NOMO-1 (cell line): Measurements from ENCODE around the gene PAXX.

ENCODE experiments used
- DNase-seq, 2 experiments: peaks; one replicate each; lab custom pipeline; 2025; ENCODE audit not compliant: unreplicated experiment in 2 of 2; lab: John Stamatoyannopoulos, UW

Gene PAXX

DNA sequence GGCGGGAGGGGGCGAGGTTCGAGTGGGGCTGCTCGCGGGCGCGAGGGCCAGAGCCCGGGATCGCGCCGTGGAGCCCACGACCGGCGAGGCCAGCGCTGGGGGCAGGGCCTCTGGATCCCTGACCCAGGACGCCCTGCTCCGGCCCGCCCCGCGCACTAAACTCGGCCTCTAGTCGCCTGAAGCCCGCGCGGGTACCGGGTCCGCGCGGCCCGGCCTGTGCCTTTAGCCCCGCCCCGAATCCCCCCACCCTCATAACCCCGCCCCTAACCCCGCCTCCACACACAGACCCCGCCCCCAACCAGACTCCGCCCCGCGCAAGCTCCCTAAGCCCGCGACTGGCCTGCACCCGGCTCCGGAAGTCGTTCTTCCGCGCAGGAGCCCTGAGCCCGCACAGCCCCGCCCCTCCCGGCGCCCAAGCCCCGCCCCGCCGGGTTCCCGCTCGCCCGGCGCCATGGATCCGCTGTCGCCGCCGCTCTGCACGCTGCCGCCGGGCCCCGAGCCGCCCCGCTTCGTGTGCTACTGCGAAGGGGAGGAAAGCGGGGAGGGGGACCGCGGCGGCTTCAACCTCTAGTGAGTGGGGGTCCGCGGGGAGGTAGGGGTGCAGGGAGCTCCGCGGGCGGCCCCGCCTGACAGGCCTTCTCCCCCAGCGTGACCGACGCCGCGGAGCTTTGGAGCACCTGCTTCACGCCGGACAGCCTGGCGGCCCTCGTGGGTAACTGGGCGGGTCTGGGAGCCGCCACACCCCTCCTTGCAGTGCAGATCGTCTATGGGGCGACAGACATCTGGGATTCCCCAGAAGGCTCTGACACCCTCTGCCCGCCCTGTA, at the start of gene PAXX:
Gene PAXX (plus strand): TSS at position 430 of the 826 bp plus-strand sequence. CDS start 22 bp downstream, at position 452.
- peak; percentile 88 to 98 for DNase-seq

GRCh38 chr9:136942881-136943230, 49.4 kb upstream of the PAXX start:
- DNase-seq = no peak

DNA sequence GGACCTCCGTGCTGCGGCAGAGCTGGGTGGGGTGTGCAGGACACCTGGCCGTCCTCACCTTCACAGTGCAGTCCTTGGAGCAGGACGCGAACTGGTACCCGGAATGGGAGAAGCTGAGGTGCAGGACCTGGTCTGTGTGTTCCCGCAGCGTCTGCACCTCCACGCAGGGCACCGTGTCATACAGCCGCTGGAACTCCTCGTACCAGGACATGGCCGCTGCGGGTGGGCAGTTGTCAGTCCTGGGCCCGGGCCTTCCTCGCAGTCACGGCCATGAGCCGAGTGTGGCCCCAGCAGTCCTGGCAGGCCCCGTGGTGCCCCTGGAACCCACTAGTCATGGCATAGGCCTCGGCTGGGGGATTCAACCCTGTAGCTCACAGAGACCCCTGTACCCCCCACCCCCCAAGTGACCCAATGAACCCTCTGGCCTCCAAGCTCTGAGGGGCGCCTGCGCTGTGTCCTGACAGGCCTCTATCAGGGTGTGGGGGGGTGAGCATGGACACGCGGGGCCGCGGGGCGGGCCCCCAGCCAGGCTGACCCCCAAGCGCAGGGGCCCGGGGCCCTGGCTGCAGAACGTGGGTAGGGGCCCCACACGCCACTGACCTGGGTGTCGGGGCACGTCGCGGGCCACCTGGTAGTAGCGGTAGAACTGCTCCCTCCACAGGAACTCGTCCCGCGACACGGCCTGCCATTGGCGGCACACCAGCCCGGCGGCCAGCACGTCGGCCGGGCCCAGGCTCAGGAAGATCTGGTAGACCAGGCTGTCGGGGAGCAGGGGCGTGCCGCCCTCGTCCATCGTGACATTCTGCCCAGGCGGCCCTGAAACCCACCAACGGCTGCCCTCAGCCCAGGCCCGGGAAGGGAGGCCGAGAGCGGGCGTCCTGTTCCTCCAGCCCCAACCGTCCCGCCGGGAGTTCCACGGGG, 48.7 kb upstream of the PAXX start:
- no peak for DNase-seq

GRCh38 chr9:136944212-136944518, 48.1 kb upstream of the PAXX start:
- DNase-seq = peak; percentile 72 to 78

DNA sequence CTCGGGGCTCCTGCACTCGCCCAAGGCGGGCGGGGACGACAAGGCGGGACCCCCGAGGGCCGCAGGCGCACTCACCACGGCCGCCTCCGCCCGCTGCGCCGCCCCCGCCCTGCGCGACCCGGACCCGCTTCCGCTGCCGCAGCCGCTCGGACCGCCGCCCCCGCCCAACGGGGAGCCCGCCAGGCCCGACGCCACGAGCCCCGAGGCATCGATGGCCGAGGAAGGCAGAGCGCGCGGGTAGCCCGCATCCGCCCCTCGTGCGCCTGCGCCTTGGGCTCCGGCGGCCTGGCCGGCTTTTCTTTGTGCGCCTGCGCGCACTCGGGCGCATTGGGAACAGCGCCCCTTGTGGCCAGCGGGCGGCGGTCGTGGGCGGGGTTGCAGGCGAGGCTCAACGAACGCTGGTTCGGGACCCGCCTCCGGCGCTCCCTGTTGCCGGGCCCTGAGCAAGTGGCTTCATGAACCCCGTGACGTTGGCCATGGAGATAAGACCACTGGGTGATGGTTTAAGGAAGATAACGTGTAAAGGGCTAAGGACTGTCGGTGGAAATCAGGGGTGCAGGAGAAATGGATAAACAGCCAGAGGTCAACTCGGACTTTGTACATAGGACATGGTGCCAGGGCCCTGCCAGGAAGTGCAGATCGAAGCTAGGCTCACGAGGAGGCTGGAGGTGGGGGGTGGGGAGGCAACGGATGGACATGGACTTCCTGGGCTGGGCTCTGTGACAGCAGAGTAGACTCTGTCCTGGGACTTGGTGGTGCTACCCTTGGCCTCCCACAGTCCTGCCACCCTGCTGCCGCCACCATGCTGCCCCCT, 47.5 kb upstream of the PAXX start, which contains the start of the genes C8G and FBXW5:
Gene C8G (plus strand): TSS at position 725 of the 814 bp plus-strand sequence. CDS start 78 bp downstream, at position 803.
Gene FBXW5 (minus strand): TSS at position 220 of the 814 bp plus-strand sequence. CDS start 655 bp downstream, outside the sequence.
- peak; percentile 98 to 99 for DNase-seq

DNA sequence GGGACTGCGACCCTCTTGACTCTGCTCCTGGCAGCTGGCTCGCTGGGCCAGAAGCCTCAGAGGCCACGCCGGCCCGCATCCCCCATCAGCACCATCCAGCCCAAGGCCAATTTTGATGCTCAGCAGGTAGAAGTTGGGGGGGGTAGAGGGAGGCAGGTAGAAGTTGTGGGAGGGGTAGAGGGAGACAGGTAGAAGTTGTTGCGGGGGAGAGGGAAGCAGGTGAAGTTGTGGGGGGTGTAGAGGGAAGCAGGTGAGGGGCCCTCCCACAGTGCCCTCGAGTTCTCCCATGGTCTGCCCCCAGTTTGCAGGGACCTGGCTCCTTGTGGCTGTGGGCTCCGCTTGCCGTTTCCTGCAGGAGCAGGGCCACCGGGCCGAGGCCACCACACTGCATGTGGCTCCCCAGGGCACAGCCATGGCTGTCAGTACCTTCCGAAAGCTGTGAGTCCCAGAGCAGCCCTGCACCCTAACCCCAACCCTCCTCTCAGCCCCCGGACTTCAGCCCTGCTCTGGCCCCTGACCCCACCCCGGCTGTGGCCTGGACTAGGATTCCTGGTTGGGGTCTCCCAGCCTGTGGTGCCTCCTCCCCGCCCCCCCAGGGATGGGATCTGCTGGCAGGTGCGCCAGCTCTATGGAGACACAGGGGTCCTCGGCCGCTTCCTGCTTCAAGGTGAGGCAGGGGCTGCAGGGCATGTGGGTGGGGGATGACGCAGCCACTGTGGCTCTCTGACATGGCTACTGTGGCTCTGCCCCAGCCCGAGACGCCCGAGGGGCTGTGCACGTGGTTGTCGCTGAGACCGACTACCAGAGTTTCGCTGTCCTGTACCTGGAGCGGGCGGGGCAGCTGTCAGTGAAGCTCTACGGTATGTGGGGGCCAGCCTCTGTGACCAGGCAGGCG, 46.6 kb upstream of the PAXX start:
- DNase-seq = no peak

- no peak for DNase-seq
These were observed 45.8 kb upstream of the PAXX start for GRCh38 chr9:136946228-136947027.

GRCh38 chr9:136947028-136947891, 45.0 kb upstream of the PAXX start:
- DNase-seq = no peak

DNA sequence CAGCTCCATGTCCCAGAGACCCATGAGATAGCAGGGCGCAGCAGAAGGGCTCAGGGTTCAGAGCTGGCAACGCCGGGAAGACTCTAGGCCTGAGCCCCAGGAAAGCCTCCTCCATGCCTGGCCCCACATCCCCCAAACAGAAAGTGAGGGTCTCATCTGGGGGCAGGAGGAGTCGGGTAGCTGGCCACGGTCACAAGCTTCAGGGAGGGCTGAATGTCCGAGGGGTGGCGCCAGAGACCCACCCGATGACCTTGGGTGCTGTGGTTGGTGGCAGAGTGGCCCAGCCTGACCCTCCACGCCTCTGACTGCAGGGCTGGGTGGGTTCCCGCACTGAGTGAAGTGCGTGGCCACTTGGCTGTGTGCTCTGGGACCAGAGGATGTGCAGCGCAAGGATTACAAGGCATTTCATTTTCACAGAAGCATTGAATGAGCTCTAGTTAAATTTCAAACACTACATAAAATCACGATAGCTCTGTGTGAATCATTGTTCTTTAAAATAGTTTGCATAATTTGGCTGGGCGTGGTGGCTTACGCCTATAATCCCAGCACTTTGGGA, 44.2 kb upstream of the PAXX start:
- DNase-seq = peak; percentile 19 to 47

DNA sequence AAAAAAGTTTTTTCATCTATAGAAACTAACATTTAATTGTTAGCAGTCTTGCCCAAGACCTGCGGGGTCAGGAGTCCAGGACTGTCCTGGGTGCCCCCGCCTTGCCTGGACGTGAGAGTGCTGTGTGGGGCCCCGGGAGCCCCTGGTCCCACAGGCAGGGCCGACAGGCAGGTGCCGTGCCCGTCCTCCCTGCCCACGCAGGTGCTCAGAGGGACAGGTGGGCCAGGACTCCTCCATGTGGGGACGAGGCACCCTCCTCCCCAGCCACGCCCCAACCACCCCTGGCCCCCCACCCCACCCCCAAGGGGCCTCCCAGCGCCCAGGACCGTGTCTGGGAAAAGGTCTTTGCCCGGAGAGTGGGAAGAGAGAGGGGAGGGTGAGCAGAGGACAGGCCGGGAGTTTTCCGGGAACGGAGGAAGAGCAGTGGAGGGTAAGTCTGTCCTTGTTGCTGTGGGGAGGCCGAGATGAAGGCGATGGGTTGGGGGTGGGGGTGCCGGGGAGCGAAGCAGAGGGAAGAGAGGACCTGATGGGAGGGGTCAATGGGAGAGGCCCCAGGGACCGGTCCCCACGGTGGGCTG, 42.9 kb upstream of the PAXX start:
- no peak for DNase-seq

GRCh38 chr9:136949817-136950655, 42.2 kb upstream of the PAXX start:
- DNase-seq = peak; percentile 92 to 97

- DNase-seq = no peak
These were observed 41.5 kb upstream of the PAXX start for GRCh38 chr9:136950656-136951276.

DNA sequence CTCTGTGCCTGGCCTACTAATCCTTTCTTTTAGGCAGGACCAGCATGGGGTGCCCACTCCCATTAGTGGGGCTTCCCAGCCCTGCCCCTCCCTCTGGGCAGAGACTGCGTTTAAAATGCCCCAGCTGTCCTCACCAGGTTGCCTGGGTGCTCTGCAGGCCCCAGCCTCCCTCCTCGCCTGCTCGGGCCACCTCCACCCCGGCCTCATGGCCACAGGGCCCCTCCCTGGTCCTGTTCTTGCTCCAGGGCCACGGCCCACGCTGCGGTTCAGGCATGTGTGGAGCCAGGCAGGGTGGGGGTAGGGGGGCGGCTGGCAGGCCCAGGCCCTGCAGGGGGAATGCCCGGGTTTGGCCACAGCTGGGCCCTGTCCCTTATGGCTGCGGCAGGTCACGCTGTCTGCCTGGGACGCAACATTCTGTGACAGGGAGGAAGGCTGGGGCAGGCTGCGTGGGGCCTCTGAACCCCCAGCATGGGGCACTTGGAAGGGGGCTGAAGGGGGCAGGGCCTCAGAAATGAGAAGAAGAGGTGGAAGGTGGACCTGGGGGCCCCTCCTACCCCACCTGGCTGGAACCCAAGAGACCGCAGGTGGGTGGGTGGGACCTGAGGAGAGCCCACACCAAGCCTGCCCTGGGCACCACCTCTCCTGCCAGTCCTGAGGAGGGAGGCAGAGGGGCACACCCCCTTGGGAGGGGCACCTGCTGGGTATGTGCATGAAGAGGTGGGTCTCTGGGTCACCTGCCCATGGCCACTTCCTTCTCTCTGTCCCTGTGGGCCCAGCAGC, 40.5 kb upstream of the PAXX start, which contains the start of gene LCN12:
Gene LCN12 (plus strand): TSS at position 733 of the 780 bp plus-strand sequence. CDS start 55 bp downstream, outside the sequence.
- DNase-seq = no peak

DNA sequence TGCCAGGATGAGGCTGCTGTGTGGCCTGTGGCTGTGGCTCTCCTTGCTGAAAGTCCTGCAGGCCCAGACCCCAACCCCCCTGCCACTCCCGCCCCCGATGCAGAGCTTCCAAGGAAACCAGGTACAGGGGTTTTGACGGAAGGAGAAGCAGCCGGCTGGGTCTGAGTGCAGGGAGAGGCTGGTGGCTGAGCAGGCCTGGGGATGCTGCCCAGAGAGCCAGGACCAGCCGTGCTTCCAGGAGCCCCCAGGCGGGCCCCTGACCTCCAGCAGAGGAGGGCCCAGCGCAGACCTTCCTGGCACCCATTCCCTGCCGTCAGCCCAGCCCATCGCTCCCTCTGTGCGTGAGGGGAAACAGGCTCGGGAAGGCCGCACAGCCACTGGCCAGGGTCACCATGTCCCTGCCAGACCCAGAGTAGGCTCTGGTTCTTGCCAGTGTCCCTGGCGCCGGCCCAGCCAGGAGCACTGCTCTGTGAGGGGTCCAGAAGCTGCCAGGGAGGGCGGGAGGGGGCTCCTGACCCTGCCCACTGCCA, 39.8 kb upstream of the PAXX start:
- no peak for DNase-seq
